KMS-11 (cell line): Measurements from ENCODE around the gene ABHD14A.

Experiments used
- H2AFZ ChIP-seq: fragments of 200-600 bp; sonication (generic); 2 replicates; pipeline ENCODE4 v1.6.1; 2016; ENCODE audit warnings: antibody characterized with exemption, mixed run types, low read depth
- H3K27ac ChIP-seq: fragments of 200-600 bp; sonication (generic); 2 replicates; pipeline ENCODE4 v1.6.1; 2016; ENCODE audit warnings: mild to moderate bottlenecking, mixed run types
- H3K27me3 ChIP-seq: fragments of 200-600 bp; sonication (generic); 2 replicates; pipeline ENCODE4 v1.6.1; 2017; ENCODE audit warnings: mild to moderate bottlenecking, low read depth, mixed run types, moderate library complexity; ENCODE audit not compliant: insufficient read depth
- H3K36me3 ChIP-seq: fragments of 200-600 bp; sonication (generic); 2 replicates; pipeline ENCODE4 v1.6.1; 2017; ENCODE audit warnings: mild to moderate bottlenecking, mixed run types; ENCODE audit not compliant: insufficient read depth
- H3K4me1 ChIP-seq: fragments of 200-600 bp; sonication (generic); 2 replicates; pipeline ENCODE4 v1.6.1; 2016; ENCODE audit warnings: mild to moderate bottlenecking, low read depth, mixed run types; ENCODE audit not compliant: poor library complexity, severe bottlenecking
- H3K4me2 ChIP-seq: fragments of 200-600 bp; sonication (generic); 2 replicates; pipeline ENCODE4 v1.7.0; 2016; ENCODE audit warnings: mild to moderate bottlenecking, mixed run types
- H3K4me3 ChIP-seq: fragments of 200-600 bp; sonication (generic); IDR thresholded peaks from 2 replicates; pipeline ENCODE4 v1.6.1; 2017; ENCODE audit warnings: low read depth, low read length, mixed read lengths; ENCODE audit not compliant: insufficient read depth
- H3K79me2 ChIP-seq: fragments of 200-600 bp; sonication (generic); 2 replicates; pipeline ENCODE4 v1.6.1; 2016; ENCODE audit warnings: low read depth, mixed run types; ENCODE audit not compliant: insufficient read depth
- H3K9ac ChIP-seq: fragments of 200-600 bp; sonication (generic); 2 replicates; pipeline ENCODE4 v1.6.1; 2016; ENCODE audit warnings: mild to moderate bottlenecking, mixed run types
- H4K20me1 ChIP-seq: fragments of 200-600 bp; sonication (generic); 2 replicates; pipeline ENCODE4 v1.6.1; 2016; ENCODE audit warnings: mild to moderate bottlenecking, mixed run types; ENCODE audit not compliant: insufficient read depth
- TF ChIP-seq, protein P1 (sequence below): fragments of 200-600 bp; sonication (generic); conservative IDR thresholded peaks from 2 replicates; pipeline ENCODE4 v1.6.1; 2017; ENCODE audit warnings: low read depth, mild to moderate bottlenecking, antibody characterized with exemption, low read length, moderate library complexity, mixed read lengths

The ABHD14A gene

DNA sequence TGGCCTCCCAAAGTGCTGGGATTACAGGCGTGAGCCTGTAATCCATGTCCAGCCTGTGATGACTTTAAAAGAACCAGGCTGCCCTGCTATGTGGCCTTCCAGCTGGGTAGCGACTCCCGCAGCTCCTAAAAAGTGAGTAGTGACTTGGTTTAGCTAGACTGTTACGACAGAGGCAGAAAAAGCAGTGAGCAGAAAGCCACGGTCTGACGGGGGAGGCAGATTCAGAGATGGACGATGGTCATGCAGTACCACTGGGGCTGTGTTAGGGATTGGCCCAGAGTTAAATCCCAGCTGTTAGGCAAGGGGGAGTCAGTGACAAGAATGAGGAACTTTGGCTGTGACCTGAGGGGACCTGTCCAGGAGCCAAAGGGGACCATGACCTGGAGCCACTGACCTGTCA, 23.9 kb downstream of the ABHD14A start:
- Histone ChIP-seq H3K36me3 (peaks cover 3% of the 10 kb centered on the region; the same call in 1 of the 2 replicates), H3K4me3 (no peak overlapping the region), H3K79me2 (peaks cover 14% of the 10 kb centered on the region), H4K20me1 (no peaks in the 10 kb centered on the region), H3K4me1 (peaks cover 9% of the 10 kb centered on the region), H3K9ac (no peak overlapping the region), H3K4me2 (no peak overlapping the region), H3K27me3 (no peaks in the 10 kb centered on the region), H3K27ac (no peak overlapping the region), H2AFZ (no peak overlapping the region)
- TF ChIP-seq, protein P1, sequence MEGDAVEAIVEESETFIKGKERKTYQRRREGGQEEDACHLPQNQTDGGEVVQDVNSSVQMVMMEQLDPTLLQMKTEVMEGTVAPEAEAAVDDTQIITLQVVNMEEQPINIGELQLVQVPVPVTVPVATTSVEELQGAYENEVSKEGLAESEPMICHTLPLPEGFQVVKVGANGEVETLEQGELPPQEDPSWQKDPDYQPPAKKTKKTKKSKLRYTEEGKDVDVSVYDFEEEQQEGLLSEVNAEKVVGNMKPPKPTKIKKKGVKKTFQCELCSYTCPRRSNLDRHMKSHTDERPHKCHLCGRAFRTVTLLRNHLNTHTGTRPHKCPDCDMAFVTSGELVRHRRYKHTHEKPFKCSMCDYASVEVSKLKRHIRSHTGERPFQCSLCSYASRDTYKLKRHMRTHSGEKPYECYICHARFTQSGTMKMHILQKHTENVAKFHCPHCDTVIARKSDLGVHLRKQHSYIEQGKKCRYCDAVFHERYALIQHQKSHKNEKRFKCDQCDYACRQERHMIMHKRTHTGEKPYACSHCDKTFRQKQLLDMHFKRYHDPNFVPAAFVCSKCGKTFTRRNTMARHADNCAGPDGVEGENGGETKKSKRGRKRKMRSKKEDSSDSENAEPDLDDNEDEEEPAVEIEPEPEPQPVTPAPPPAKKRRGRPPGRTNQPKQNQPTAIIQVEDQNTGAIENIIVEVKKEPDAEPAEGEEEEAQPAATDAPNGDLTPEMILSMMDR: no peak

- H3K4me3 ChIP-seq: no peak overlapping the region
- no peak overlapping the region for H3K9ac ChIP-seq
- H3K27ac ChIP-seq: no peak overlapping the region
- no peak overlapping the region for H2AFZ ChIP-seq
- TF ChIP-seq, protein P1: no peak
- H4K20me1 ChIP-seq: no peaks in the 10 kb centered on the region
- peaks cover 3% of the 10 kb centered on the region; the same call in 1 of the 2 replicates for H3K36me3 ChIP-seq
- H3K4me1 ChIP-seq: peaks cover under 1% of the 10 kb centered on the region
- no peaks in the 10 kb centered on the region for H3K27me3 ChIP-seq
- peaks cover 9% of the 10 kb centered on the region for H3K79me2 ChIP-seq
- no peak overlapping the region for H3K4me2 ChIP-seq
Observed at GRCh38 chr3:51999846-52000245, 25.0 kb downstream of the ABHD14A start.

GRCh38 chr3:52001443-52001974, 26.6 kb downstream of the ABHD14A start:
- Histone ChIP-seq H3K4me3 (no peak overlapping the region), H3K79me2 (no peaks in the 10 kb centered on the region), H3K27me3 (no peaks in the 10 kb centered on the region), H4K20me1 (no peaks in the 10 kb centered on the region), H2AFZ (peak overlapping the region; percentile 54), H3K36me3 (no peaks in the 10 kb centered on the region), H3K9ac (no peak overlapping the region), H3K4me1 (no peaks in the 10 kb centered on the region), H3K4me2 (peak overlapping the region; percentile 25; the same call in 1 of the 2 replicates), H3K27ac (no peak overlapping the region)
- TF ChIP-seq, protein P1: peak; percentile 81

GRCh38 chr3:52002748-52003147, 27.9 kb downstream of the ABHD14A start:
- Histone ChIP-seq H3K4me1 (no peaks in the 10 kb centered on the region), H3K4me2 (no peak overlapping the region), H3K9ac (no peak overlapping the region), H3K4me3 (no peak overlapping the region), H2AFZ (no peak overlapping the region), H3K79me2 (no peaks in the 10 kb centered on the region), H3K36me3 (no peaks in the 10 kb centered on the region), H4K20me1 (no peaks in the 10 kb centered on the region), H3K27me3 (no peaks in the 10 kb centered on the region), H3K27ac (no peak overlapping the region)
- TF ChIP-seq, protein P1: no peak
